ENCODE results near the gene CLHC1. TPM values are rescaled to one million over a fixed set of nuclear protein-coding genes. Genes with fewer than 3 reads are reported as not detected.

The CLHC1 gene
- total RNA-seq, 1 experiment from 2014 or later: 11.1 TPM

GRCh38 chr2:55229221-55229620 lies 2.9 kb downstream of the CLHC1 start:
- no peak overlapping the region for H3K27ac ChIP-seq (ENCODE audit: low read depth, low read length)
- H3K27me3 ChIP-seq (ENCODE audit: insufficient read depth, low read length): no peaks in the 10 kb centered on the region
- DNase-seq (ENCODE audit: low read depth, low spot score) (no peak), ATAC-seq (no peak)
- H4K20me1 ChIP-seq (ENCODE audit: insufficient read depth): no peaks in the 10 kb centered on the region; the same call in 1 of the 2 replicates
- no peak overlapping the region for H3K9ac ChIP-seq (ENCODE audit: low read length)
- RAD21 ChIA-PET (ENCODE audit: low non-redundant PET in 1 of 2, low total read pairs in 2 of 2, uncharacterized antibody in 2 of 2, unreplicated experiment in 2 of 2): no interaction called here
- peaks cover 52% of the 10 kb centered on the region for H3K79me2 ChIP-seq (ENCODE audit: insufficient read depth, low read length)
- no peak overlapping the region for H3K4me3 ChIP-seq (replicated peaks in 1 of 2; ENCODE audit: low read depth in 1 of 2, low read length in 2 of 2)
- H3K36me3 ChIP-seq (ENCODE audit: control insufficient read depth in 1 of 2, insufficient read depth in 2 of 2, low read length in 2 of 2): peaks cover 4 to 15% of the 10 kb centered on the region in 2 experiments; a peak in 3 of 4 replicates
- no peaks in the 10 kb centered on the region for H3K9me3 ChIP-seq (ENCODE audit: control insufficient read depth in 1 of 2, insufficient read depth in 1 of 2, low read depth in 1 of 2, low read length in 2 of 2)
- H2AFZ ChIP-seq (ENCODE audit: low read depth, low read length, poor library complexity, severe bottlenecking): no peak overlapping the region
- TF ChIP-seq CEBPB (IDR thresholded peaks at IDR 0.05; ENCODE audit: low read depth) (no peak), YY1 (IDR thresholded peaks at IDR 0.05; ENCODE audit: extremely low read depth, insufficient replicate concordance, low read depth, low read length) (no peak), POLR2A (IDR thresholded peaks at IDR 0.05; ENCODE audit: borderline replicate concordance, extremely low read depth, insufficient read depth, insufficient read length) (no peak), SIN3A (IDR thresholded peaks at IDR 0.05; ENCODE audit: low read depth) (no peak), MAX (IDR thresholded peaks at IDR 0.05) (no peak), ZNF274 (IDR thresholded peaks at IDR 0.05; ENCODE audit: low read depth, low read length) (no peak), SP1 (IDR thresholded peaks at IDR 0.05; ENCODE audit: low read depth) (no peak), FOSL1 (IDR thresholded peaks at IDR 0.05; ENCODE audit: low read depth) (no peak), TCF7L2 (IDR thresholded peaks at IDR 0.05; ENCODE audit: borderline replicate concordance, extremely low read depth, insufficient read depth, insufficient read length) (no peak), EGR1 (IDR thresholded peaks at IDR 0.05; ENCODE audit: low read depth) (no peak)
- TF ChIP-seq, protein P1, sequence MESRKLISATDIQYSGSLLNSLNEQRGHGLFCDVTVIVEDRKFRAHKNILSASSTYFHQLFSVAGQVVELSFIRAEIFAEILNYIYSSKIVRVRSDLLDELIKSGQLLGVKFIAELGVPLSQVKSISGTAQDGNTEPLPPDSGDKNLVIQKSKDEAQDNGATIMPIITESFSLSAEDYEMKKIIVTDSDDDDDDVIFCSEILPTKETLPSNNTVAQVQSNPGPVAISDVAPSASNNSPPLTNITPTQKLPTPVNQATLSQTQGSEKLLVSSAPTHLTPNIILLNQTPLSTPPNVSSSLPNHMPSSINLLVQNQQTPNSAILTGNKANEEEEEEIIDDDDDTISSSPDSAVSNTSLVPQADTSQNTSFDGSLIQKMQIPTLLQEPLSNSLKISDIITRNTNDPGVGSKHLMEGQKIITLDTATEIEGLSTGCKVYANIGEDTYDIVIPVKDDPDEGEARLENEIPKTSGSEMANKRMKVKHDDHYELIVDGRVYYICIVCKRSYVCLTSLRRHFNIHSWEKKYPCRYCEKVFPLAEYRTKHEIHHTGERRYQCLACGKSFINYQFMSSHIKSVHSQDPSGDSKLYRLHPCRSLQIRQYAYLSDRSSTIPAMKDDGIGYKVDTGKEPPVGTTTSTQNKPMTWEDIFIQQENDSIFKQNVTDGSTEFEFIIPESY (IDR thresholded peaks at IDR 0.05; ENCODE audit: extremely low read depth, insufficient replicate concordance, low read length): no peak
- TF ChIP-seq, protein P2, sequence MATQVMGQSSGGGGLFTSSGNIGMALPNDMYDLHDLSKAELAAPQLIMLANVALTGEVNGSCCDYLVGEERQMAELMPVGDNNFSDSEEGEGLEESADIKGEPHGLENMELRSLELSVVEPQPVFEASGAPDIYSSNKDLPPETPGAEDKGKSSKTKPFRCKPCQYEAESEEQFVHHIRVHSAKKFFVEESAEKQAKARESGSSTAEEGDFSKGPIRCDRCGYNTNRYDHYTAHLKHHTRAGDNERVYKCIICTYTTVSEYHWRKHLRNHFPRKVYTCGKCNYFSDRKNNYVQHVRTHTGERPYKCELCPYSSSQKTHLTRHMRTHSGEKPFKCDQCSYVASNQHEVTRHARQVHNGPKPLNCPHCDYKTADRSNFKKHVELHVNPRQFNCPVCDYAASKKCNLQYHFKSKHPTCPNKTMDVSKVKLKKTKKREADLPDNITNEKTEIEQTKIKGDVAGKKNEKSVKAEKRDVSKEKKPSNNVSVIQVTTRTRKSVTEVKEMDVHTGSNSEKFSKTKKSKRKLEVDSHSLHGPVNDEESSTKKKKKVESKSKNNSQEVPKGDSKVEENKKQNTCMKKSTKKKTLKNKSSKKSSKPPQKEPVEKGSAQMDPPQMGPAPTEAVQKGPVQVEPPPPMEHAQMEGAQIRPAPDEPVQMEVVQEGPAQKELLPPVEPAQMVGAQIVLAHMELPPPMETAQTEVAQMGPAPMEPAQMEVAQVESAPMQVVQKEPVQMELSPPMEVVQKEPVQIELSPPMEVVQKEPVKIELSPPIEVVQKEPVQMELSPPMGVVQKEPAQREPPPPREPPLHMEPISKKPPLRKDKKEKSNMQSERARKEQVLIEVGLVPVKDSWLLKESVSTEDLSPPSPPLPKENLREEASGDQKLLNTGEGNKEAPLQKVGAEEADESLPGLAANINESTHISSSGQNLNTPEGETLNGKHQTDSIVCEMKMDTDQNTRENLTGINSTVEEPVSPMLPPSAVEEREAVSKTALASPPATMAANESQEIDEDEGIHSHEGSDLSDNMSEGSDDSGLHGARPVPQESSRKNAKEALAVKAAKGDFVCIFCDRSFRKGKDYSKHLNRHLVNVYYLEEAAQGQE (IDR thresholded peaks at IDR 0.05; ENCODE audit: low read depth): no peak
- intact Hi-C loops (cut with micrococcal nuclease): no loop called here
- peaks cover 6 to 21% of the 10 kb centered on the region in 2 experiments for H3K4me1 ChIP-seq (ENCODE audit: control insufficient read depth in 1 of 2, insufficient read depth in 2 of 2, low read length in 2 of 2)
- BruUV-seq (replicated peaks): no TSS peak
- POLR2A ChIA-PET: interaction anchor here (0.7 kb wide), 1 partner anchor 8 kb away, joined by 4 read pairs; no protein-coding TSS in a partner anchor
- CTCF ChIA-PET: no interaction called here
- no peaks in the 10 kb centered on the region for H3K9me2 ChIP-seq (ENCODE audit: insufficient read depth)
- H3K4me2 ChIP-seq (ENCODE audit: low read length): no peak overlapping the region

Measured in HCT116 (cell line).